ENCODE measurements around the gene CAPN15.

The CAPN15 gene

DNA sequence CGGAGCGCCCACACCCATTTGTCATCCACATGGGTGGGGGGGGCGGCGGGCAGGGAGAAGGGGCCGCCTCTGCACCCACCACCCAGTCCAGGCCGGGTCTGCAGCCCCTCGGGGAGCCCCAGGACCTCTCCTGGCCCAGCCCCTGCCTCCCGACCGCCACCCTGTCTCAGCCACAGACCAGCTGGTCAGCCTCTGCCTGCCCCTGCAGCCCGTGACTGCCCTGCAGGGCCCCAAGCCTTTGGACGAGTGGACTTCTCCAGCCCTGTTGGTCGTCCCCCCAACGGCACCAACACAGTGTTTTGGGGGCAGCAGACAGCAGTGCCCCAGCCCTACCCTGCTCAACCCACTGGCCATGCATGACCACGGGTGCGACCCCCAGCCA, 33.9 kb downstream of the CAPN15 start:
- no peak for DNase-seq (ENCODE audit: low read depth, low spot score)

DNA sequence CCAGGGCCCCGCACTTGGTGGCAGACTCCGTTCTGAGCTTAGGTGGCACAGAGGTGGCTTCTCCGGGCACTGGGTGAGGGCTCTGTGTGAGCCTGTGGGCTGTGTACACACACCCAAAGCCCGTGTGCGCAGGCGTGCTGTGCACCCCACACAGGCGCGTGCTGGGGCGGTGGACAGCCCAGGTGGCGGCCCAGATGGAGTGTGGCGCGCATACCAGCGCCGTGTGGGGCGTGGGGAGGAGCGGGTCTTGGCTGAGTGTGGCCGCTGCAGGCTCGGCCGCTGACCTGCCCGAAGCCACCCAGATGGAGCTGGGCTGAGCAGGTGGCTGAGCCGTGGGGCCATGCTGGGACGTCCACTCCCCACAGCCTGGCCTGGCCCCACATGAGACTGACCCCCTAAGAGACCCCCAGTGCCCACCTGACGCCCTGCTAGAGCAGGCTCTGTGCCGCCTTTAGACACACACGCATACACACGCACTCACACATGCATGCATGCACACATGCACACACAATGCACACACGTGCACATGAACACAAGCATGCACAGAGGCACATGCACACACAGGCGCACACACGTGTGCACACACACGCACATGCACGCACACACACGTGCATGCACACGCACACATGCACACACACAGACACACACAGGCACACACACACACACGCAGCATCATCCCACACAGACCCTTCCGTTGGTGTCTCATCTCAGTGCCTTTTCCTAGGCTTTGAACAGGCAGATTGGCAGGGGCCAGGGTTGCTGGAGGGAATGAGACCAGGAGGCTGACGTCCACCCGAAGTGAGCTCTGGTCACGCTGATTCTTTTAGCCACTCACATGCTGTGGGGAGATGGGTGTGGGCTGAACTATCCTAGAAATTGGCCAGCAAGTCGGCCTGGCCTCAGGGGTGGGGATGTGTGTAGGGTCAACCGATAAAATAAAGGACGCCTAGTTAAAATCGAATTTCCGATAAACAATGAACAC, 34.7 kb downstream of the CAPN15 start:
- no peak for DNase-seq (ENCODE audit: low read depth, low spot score)

DNA sequence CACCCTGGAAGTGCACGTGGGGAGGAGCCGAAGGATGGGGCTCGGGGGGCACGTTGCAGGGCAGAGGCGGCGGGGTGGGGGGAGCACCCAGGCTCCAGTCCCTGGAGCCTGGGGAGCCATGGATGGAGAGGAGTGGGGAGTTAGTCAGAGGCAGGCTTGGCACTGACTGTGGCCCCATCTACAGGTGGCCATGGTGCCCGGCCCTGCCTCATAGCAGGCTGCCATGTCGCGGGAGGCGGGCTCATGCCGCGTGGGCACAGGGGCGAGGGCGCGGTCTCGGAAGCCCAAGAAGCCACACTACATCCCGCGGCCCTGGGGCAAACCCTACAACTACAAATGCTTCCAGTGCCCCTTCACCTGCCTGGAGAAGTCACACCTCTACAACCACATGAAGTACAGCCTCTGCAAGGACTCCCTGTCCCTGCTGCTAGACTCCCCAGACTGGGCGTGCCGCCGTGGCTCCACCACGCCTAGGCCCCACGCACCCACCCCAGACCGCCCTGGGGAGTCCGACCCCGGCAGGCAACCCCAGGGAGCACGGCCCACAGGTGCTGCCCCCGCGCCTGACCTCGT, 35.6 kb downstream of the CAPN15 start:
- DNase-seq (ENCODE audit: low read depth, low spot score), result no peak

DNA sequence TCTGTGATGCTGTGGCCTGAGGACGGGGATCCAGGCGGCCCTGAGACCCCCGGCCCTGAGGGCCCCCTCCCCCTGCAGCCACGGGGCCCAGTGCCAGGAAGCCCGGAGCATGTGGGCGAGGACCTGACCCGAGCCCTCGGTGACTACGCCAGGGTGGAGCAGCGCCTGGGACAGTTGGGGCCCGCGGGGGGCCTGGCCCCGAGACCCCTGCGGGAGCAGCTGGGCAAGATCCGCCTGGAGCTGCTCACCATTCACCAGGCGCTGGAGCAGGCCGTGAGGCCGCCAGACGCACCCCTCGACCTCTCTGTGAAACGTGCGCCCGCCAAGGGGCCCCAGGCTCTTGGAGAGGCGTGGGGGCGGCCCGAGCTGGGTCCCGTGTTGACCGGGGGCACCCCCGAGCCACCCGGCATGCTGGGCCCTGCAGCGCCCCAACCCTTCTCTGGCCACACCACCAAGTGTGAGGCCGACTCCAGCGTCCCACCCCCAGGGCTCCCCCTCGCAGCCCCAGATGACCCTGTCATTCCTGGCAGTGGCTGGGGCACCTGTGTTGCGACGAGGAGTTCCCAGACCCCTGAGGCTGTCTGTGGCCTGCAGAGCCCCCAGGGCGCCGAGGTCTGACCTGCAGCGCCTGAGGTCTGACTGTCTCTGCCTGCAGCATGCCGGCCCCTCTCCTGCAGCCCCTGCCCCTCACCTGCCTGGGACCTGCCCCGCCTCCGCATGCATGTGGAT, 37.3 kb downstream of the CAPN15 start:
- no peak for DNase-seq (ENCODE audit: low read depth, low spot score)

DNA sequence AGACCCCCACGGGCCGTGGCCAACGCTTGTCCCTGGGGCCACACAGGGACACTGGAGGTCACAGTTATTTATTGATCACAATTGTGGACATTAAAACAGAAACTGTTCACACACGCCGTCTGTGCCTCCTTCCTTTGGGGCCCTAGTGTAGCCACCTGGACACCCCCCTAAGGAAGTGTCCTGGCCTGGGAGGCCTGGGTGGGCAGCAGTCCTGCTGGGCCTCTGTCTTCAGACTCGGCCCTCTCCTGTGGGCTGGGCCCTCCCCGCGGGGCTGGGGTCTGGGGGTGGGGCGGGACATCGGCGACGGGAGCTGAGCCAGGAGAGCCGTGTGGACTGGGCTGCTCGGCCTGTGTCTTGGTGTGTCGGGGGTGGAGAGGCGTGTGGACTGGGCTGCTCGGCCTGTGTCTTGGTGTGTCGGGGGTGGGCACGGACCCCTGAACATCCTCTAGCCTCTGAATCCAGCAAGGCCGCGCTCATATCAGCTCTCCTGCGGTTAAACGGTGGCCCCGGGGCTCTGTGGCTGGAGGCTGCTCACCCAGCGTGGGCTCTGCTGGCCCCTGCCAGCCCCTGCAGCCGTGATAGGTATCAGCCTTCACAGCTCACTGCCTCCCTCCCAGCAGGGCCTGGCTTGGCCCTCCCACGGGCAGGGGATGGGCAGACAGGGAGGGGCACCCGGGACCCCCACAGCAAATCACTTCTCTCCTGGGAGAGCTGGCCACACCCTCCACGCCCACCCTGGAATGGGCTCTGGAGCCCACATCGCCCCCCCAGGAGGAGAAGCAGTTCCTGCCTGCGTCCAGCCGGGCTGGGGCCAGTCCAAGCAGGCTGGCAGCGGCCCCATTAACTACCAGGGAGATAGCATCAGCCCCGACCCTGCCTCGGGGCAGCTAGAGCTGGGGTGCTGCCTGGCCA, 38.2 kb downstream of the CAPN15 start:
- no peak for DNase-seq (ENCODE audit: low read depth, low spot score)

DNA sequence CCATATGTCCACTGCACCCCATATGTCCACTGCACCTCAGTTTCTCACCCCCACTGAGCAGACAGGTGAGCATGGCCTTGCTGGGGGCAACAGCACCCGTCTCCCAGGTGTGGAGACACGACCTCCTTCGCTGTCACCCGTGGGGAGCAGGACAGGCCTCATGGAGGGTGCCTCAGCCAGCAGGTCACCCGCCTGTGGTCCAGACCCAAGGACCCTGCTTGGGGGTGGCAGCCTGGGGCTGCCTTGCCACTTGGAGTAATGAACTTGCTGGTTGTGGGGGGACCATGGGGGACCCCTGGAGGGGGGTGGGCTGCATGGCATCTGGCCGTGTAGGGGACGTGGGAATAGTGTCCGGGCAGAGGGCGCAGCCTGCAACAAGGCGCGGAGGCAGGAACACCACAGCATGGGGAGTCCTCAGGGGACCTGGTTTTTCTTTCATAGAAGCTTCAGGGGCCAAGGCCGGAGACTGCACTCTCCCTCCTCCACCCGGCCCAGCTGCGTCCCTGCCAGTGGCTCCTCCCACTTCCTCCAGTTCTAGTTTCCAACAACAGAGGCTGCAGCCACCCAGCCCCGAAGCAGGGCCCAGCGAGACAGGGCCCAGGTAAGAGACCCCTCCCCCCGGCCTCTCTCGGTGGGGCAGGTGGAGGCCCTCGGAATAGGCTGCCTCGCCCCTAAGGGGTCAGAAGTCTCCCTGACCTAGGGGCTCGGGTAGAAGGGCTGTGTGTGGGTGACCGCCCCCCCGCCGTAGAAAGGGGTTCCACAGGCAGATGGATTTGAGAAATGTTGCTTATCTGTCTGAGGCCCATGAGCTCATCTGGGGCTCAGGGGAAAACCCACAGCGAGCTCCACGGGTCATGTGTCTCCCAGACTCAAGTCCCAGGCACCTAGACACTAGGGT, 39.2 kb downstream of the CAPN15 start, which contains the start of gene NHLRC4:
Gene NHLRC4, plus strand, starts transcription at position 531 of the 898 bp plus-strand sequence. CDS start 1,043 bp downstream, outside the sequence.
- no peak for DNase-seq (ENCODE audit: low read depth, low spot score)

DNA sequence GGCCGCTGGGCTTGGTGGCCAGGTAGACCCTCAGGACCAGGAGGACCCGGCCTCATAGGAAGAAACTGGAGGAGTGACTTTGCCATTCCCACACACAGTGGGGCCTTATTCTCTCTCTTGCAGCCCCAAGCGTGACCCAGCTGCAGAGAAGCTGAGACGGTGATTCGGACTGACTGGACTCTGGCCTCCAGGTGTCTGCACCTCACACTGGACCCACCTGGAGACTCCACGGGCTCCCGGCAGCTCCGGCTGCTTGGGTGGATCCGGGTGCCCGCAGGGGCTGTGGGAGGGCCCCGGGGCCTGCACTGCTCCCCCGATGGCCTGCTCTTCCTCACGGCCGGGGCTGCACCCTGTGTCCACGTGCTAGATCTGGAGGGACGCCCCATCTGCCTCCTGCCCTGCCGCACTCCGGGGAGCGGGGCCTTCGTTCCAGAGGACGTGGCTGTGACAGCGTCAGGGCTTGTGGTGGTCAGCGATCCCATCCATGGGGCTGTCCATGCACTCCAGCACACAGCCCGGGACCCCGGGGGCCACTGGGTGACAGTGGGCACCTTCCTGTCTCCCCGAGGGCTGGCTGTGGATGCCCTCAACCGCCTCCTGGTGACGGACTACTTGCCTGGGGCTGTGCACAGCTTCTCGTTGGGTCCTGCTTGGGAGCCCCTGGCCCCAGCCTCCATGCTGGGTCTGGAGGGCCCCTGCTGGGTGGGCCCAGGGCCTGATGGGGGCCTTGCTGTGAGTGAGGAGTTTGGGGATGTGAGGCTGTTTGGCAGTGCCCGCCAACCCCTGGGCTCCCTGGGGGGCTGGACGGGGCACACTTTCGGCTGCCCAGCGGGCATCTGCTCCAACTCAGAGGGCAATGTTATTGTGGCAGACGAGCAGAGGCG, 40.1 kb downstream of the CAPN15 start:
- DNase-seq (ENCODE audit: low read depth, low spot score), result no peak

DNA sequence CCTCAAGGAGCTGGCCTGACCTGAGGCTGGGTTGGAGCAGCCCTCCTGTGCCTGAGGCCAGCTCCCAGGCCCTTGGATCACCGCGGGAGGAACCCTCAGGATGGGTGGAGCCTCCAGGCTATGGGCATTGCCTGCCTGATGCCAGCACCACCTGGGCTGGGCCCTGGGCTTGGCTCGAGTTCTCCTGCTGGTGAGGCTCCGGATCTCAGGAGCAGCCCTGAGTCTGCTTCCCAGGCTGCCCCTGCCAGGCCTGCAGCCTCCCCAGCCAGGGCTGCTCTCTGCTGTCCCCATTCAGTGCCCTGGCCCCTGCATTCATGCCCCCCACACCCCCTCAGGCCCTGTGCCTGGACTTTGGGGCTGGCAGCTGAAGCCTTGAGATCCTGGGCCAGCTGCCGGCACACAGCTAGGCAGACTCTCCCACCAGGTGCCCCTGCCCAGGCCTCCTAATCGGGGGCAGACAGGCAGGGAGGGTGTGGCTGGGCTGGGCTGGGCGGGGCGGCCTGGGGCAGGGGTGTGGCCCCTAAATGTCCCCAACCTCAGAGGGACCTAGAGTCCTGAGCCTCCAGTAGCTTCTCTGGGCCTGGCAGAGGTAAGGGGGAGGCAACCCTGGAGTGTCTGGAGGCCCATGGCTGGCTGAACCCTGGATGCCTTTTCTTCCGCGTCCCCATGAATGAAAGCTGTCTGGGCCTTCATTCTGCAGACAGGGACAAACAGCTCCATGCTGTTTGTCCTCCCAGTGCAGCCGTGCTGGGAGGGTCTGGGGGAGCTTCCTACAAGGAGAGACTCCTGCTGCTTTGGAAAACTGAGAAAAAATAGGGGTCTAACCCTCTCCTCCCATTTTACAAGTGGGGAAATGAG, 41.1 kb downstream of the CAPN15 start:
- no peak for DNase-seq (ENCODE audit: low read depth, low spot score)

DNA sequence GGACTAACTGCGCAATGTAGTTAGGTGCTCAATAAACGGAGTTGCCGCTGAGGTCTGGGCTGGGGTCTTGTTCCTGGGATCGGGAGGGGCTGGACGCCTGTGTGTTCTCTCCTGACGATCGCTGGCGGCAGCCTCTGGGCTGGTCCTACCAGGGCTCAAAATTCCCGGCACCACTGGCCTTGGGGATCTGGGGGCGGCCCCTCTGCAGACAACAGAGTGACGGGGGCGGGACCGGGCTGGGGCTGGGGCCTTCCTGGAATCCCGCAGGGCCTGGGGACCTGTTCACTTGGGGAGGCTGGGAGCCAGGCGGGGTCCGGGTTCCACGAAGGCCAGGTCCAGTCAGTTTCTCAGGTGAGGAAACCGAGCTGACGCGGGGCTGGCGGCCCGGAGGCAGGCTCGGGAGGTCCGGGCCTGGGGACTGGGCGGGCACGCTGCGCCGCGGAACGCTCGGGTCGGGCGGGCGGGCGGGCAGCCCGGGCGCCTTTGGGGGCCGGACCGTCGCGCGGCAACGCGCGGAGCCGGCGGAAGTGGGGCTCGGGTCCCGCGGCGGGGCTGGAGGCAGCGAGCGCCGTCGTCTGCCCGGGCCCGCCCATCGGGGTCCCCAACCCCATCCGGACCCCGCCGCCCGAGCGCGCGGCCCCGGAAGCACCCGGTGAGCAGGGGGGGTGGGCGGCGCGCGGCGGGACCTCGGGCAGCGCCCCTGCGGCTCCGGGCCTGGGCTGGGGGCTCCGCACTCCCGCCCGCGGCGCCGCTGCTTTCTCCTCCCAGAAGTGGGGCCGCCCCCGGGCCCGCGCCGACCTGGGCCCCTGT, 42.1 kb downstream of the CAPN15 start, which contains the start of gene PIGQ:
Gene PIGQ, plus strand, starts transcription at position 524 of the 810 bp plus-strand sequence. CDS start 4,107 bp downstream, outside the sequence.
- peak; percentile 23 for DNase-seq (ENCODE audit: low read depth, low spot score)

DNA sequence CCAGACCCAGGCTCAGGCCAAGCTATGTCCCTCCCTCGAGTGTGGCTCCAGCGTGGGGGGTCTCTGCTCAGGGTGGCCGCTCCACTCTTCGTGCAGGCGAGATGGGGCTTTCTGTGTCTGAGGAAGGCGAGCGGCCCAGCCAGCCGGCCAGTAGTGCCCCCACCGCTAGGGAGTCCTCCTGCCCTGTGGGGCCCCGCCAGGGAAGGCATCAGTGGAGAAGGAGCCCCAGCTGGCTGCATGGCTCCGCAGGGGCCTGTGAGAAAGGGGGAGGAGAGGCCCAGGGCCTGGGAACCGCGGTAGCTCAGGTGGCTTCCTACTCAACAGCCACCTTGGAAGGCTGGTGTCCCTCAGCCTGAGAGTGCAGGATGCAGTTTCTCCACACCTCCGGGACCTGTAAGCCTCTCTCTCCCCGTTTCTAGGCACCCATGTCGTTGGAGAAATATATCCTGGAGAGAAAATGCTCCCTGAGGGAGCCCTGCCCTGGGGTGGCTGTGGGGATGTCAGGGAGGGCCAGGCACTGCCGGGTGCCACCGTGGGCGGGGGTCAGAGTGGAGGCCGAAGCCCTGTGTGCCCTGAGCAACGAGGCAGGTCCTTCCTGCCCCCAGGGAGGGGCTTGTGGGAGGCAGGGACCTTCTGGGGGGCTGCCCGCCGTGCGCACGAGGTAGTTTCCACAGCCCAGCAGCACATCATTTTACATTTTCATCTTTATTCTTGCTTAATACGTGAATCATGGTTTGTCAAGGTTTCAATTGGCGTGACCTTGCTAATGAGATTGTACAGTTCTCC, 45.5 kb downstream of the CAPN15 start:
- no peak for DNase-seq (ENCODE audit: low read depth, low spot score)

DNA sequence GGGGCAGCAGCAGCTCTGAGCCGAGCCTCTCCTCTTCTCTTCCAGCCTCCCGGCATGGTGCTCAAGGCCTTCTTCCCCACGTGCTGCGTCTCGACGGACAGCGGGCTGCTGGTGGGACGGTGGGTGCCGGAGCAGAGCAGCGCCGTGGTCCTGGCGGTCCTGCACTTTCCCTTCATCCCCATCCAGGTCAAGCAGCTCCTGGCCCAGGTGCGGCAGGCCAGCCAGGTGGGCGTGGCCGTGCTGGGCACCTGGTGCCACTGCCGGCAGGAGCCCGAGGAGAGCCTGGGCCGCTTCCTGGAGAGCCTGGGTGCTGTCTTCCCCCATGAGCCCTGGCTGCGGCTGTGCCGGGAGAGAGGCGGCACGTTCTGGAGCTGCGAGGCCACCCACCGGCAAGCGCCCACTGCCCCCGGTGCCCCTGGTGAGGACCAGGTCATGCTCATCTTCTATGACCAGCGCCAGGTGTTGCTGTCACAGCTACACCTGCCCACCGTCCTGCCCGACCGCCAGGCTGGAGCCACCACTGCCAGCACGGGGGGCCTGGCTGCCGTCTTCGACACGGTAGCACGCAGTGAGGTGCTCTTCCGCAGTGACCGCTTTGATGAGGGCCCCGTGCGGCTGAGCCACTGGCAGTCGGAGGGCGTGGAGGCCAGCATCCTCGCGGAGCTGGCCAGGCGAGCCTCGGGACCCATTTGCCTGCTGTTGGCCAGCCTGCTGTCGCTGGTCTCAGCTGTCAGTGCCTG, 46.7 kb downstream of the CAPN15 start:
- no peak for DNase-seq (ENCODE audit: low read depth, low spot score)

DNA sequence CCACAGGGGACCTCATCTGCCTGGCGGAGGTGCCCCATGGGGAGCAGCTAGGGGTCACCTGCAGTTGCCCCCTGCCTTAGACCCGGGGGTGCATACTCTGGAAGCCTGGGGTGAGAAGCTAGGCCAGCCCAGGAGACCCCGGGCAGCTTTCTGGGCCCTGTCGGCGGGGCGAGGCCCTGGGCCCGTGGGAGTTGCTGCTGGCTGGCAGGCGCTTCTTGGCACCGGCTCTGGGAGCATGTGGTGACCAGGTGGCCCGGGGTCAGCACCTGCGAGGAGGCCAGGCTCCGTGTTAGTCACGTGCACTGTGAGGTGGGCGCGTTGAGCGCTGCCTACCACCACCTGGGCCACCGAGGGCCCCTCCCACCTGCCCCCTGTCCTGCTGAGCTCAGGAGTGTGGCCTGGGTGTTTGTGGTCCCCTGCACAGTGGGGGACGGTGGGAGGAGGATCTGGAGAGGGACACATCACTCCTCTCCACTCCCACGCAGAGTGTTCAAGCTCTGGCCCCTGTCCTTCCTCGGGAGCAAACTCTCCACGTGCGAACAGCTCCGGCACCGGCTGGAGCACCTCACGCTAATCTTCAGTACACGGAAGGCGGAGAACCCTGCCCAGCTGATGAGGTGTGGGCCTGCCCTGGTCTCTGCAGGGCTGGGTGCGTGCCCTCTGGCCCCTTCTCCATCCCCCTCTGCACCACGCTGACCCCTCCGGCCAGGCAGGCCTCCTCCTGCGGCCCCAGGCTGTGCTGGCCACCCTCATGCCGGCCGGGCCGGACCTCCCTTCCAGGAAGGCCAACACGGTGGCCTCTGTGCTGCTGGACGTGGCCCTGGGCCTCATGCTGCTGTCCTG, 48.1 kb downstream of the CAPN15 start:
- DNase-seq (ENCODE audit: low read depth, low spot score), result no peak

DNA sequence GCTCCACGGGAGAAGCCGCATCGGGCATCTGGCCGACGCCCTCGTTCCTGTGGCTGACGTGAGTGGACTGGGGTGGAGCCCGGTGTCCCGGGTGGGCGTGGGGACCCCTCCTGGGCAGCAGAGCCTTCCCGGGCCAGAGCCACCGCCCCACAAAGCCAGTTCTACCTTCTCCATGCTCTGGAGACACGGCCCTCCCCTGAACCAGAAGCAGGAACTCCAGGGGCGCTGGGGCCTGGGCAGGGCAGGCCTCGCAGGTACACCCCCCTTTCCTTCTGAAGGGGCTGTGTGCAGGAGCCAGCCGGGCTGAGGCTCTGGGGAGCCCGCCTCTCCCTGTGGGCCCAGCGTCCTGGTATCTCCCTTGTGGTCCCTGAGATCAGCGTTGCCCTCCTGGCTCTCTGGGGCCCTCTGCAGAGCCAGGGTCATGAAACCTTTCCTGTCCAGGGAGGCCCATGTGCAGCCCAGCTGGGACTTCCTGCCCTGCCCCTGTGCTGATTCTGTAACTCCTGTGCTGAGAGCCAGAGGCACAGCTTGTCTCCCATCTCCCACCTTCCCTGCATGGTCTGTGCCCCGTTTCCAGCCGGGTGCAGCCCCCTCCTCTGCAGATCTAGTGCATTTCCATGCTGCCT, 48.8 kb downstream of the CAPN15 start:
- no peak for DNase-seq (ENCODE audit: low read depth, low spot score)

DNA sequence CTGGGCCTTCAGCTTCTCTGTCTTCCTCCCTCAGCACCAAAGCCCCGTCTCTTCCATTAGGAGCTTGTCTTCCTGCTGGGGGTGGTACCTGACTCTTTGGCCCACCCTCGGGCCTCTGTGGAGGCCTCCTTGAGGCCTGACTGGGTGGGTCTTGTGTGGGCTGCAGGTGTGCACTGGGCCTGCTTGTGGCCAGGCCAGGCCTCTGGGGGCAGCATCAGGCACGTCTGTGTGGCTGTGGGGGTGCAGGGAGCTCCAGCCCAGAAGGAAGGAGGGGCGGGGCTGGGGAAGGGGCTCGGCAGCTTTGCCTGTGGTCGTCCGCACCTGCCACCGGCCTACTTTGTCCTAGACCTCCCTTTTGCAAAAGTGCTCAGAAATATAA, 49.3 kb downstream of the CAPN15 start:
- no peak for DNase-seq (ENCODE audit: low read depth, low spot score)

All from activated naive CD8-positive, alpha-beta T cell treated with anti-CD3 and anti-CD28 coated beads, Interleukin-2, amount 50 U/mL, for 16 hours (primary cell).